ENCODE data around the gene GABRP. TPM values are rescaled to one million over a fixed set of nuclear protein-coding genes. Genes with fewer than 3 reads are reported as not detected.

Gene GABRP
- total RNA-seq, 1 experiment from 2014 or later, result 1.5 TPM

- no peak overlapping the region for H3K4ac ChIP-seq (ENCODE audit: low read depth, low read length)
- no peak overlapping the region for H3K27ac ChIP-seq (ENCODE audit: insufficient read length, low read depth, low read length)
- no peak overlapping the region for H3T11ph ChIP-seq (ENCODE audit: low read length)
- no peak overlapping the region for H3K27ac Mint-ChIP-seq
- H3K4me1 ChIP-seq (ENCODE audit: insufficient read depth, low read length), result no peaks in the 10 kb centered on the region
- H2BK12ac ChIP-seq (ENCODE audit: insufficient read length, low read depth, low read length), result no peak overlapping the region
- H3K4me2 ChIP-seq (ENCODE audit: insufficient read depth, insufficient read length, low read length), result no peak overlapping the region
- H2BK120ac ChIP-seq (ENCODE audit: low read depth, low read length, poor library complexity, severe bottlenecking), result no peak overlapping the region
- H3K18ac ChIP-seq (ENCODE audit: insufficient read length, low read depth, low read length), result no peak overlapping the region
- H3K56ac ChIP-seq (ENCODE audit: insufficient read length, low read depth, low read length), result no peak overlapping the region
- no peak overlapping the region for H2BK20ac ChIP-seq (ENCODE audit: low read depth, low read length, poor library complexity, severe bottlenecking)
- H3K36me3 Mint-ChIP-seq (ENCODE audit: insufficient read depth in 1 of 3, low read depth in 3 of 3), result peaks cover 11 to 33% (median 12%) of the 10 kb centered on the region in 3 experiments
- no peak overlapping the region for H3K23ac ChIP-seq (ENCODE audit: insufficient read length, low read depth, low read length)
- TF ChIP-seq CTCF (conservative IDR thresholded peaks at IDR 0.05), result no peak
- H4K91ac ChIP-seq (ENCODE audit: insufficient read length, low read depth, low read length), result no peak overlapping the region
- H3K27me3 Mint-ChIP-seq (ENCODE audit: low read depth), result peaks cover 3% of the 10 kb centered on the region
- H2BK15ac ChIP-seq (ENCODE audit: low read depth, low read length), result no peak overlapping the region
- H2AK5ac ChIP-seq (ENCODE audit: insufficient read length, low read length), result no peak overlapping the region
- no peaks in the 10 kb centered on the region for H3K79me2 ChIP-seq (ENCODE audit: insufficient read depth, low read length)
- H4K8ac ChIP-seq (replicated peaks; ENCODE audit: insufficient read length, low read depth, low read length), result no peak overlapping the region
- WGBS (ENCODE audit: extremely low coverage, insufficient read length, low lambda C conversion rate), result no CpG with 5 or more reads among the region's 2 CpGs
- peaks cover 14% of the 10 kb centered on the region for H3K9me3 ChIP-seq (ENCODE audit: control insufficient read depth, low read depth, low read length)
- H3K9me3 Mint-ChIP-seq, result peaks cover 34% of the 10 kb centered on the region in 2 experiments
- no peaks in the 10 kb centered on the region for H3K4me1 Mint-ChIP-seq
- H3K14ac ChIP-seq (ENCODE audit: insufficient read depth, low read length), result no peak overlapping the region
- H3K27me3 ChIP-seq (ENCODE audit: insufficient read depth, low read length), result no peaks in the 10 kb centered on the region
- H2AFZ ChIP-seq (ENCODE audit: low read length), result no peak overlapping the region
- no peaks in the 10 kb centered on the region for H4K20me1 ChIP-seq (ENCODE audit: control insufficient read depth, insufficient read depth, insufficient read length)
- DNase-seq, result no peak
- H3K23me2 ChIP-seq (ENCODE audit: insufficient read length, low read depth, low read length, poor library complexity, severe bottlenecking), result no peaks in the 10 kb centered on the region
- no peaks in the 10 kb centered on the region for H3K79me1 ChIP-seq (ENCODE audit: insufficient read depth, low read depth, low read length, poor library complexity, severe bottlenecking)
- no peak overlapping the region for H3K4me3 Mint-ChIP-seq
- H2BK5ac ChIP-seq (ENCODE audit: insufficient read length, low read length), result no peak overlapping the region
- no peak overlapping the region for H3K9ac ChIP-seq (ENCODE audit: extremely low read depth, insufficient read length, low read length)
- H4K5ac ChIP-seq (ENCODE audit: insufficient read length, low read depth, low read length), result no peak overlapping the region
Measured at GRCh38 chr5:170826117-170826516, 42.6 kb downstream of the GABRP start.
